D721Med (cell line): ENCODE results near the gene CILP2.

Experiments
- DNase-seq: peaks from one replicate; pipeline ENCODE4 v3.0.0; 2011; ENCODE audit warnings: low spot score; ENCODE audit not compliant: insufficient read length
- FAIRE-seq: peaks from 2 replicates; lab custom pipeline; 2011; peaks lifted over from hg19 to GRCh38; lab: Jason Lieb, UNC
- TF ChIP-seq, protein P1 (sequence below): IDR thresholded peaks from 2 replicates; pipeline ENCODE4 v1.5.1; 2012; ENCODE audit warnings: mild to moderate bottlenecking, control low read depth; ENCODE audit not compliant: insufficient read depth; ENCODE audit errors: missing control alignments

CILP2 gene

DNA sequence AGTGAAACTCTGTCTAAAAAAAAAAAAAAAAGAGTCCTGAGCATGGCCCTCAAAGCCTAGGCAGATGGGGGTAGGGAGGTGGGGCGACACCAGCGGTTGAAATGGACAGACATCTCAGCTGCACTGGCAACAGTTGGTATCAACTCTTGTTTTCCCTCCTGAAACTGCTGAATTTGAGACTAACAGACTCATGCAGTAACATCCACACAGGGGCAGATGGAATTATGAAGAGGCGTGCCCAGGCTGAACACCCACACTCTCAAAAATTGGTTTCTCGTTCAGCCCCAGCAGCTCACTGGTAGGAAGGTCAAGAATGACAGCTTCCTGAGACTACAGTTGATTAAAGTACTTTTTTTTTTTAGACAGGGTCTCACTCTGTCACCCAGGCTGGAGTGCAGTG is 56.3 kb downstream of the CILP2 start:
- FAIRE-seq (no peak), DNase-seq (no peak)

DNA sequence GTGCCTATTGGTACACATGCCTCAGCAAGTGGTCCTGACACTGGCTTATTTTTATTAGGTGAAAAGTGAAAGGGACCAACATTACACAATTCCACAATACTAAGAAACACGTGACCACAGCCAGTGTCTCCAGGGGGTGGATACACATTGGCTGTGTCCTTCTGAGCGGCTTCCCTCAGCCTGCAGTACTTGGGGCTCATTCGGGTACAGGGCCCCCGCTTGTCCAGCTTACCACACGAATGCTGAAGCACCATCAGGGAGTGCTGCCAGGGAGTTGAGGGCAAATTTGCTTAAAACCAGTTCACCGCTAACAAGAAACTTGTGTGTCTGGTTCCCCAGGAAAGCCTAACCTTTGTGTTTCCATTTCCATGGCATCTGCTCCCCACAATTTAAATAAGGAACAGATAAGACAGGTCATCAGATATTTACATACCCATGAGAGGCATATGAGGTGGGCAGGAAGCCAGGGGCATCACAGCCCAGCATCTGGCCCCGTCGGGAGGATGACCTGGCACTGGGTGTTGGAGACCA is 57.2 kb downstream of the CILP2 start:
- FAIRE-seq (no peak), DNase-seq (no peak)
- TF ChIP-seq, protein P1, sequence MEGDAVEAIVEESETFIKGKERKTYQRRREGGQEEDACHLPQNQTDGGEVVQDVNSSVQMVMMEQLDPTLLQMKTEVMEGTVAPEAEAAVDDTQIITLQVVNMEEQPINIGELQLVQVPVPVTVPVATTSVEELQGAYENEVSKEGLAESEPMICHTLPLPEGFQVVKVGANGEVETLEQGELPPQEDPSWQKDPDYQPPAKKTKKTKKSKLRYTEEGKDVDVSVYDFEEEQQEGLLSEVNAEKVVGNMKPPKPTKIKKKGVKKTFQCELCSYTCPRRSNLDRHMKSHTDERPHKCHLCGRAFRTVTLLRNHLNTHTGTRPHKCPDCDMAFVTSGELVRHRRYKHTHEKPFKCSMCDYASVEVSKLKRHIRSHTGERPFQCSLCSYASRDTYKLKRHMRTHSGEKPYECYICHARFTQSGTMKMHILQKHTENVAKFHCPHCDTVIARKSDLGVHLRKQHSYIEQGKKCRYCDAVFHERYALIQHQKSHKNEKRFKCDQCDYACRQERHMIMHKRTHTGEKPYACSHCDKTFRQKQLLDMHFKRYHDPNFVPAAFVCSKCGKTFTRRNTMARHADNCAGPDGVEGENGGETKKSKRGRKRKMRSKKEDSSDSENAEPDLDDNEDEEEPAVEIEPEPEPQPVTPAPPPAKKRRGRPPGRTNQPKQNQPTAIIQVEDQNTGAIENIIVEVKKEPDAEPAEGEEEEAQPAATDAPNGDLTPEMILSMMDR: no peak

More for the DNA sequence above, 56.3 kb downstream of the CILP2 start:
- TF ChIP-seq, protein P1: no peak
